Spleen (tissue), 11 donors: Measurements from ENCODE around the gene TSPOAP1. TPM values are rescaled to one million over a fixed set of nuclear protein-coding genes. Genes with fewer than 3 reads are reported as not detected.

ENCODE experiments used
- DNase-seq: peaks from one replicate; pipeline ENCODE4 v3.0.0-alpha.2; 2020
- H3K27ac ChIP-seq, 8 donors: fragments of 200-600 bp; sonication (generic) in 7 of 8; 1 replicate in 4 of 8; 2 replicates in 4 of 8; pipeline versions ENCODE4 v1.5.0 to v1.8.0; 2016 to 2021; ENCODE audit warnings: inconsistent platforms in 4 of 8, mild to moderate bottlenecking in 4 of 8, moderate library complexity in 1 of 8
- H3K27me3 ChIP-seq, 7 donors: fragments of 200-600 bp; sonication (generic) in 6 of 7; replicated peaks in 1 of 7; 1 replicate in 4 of 7; 2 replicates in 3 of 7; pipeline versions ENCODE4 v1.5.0 to v1.8.0; 2016 to 2021; ENCODE audit warnings: inconsistent platforms in 3 of 7, mild to moderate bottlenecking in 1 of 7
- H3K36me3 ChIP-seq, 6 donors: fragments of 200-600 bp; sonication (generic) in 5 of 6; 1 replicate in 4 of 6; 2 replicates in 2 of 6; pipeline versions ENCODE4 v1.5.0 to v1.8.0; 2016 to 2021; ENCODE audit warnings: inconsistent platforms in 2 of 6
- H3K4me1 ChIP-seq, 6 donors: fragments of 200-600 bp; sonication (generic) in 5 of 6; 1 replicate in 3 of 6; 2 replicates in 3 of 6; pipeline versions ENCODE4 v1.5.0 to v1.8.0; 2016 to 2021; ENCODE audit warnings: inconsistent platforms in 3 of 6
- H3K4me3 ChIP-seq, 8 donors: fragments of 200-600 bp; sonication (generic) in 7 of 8; 1 replicate in 4 of 8; 2 replicates in 4 of 8; pipeline versions ENCODE4 v1.5.0 to v1.8.0; 2016 to 2021; ENCODE audit warnings: inconsistent platforms in 4 of 8, mild to moderate bottlenecking in 4 of 8, moderate library complexity in 2 of 8
- H3K9me3 ChIP-seq, 8 donors: fragments of 200-600 bp; sonication (generic) in 7 of 8; 1 replicate in 4 of 8; 2 replicates in 4 of 8; pipeline versions ENCODE4 v1.5.0 to v1.8.0; 2016 to 2021; ENCODE audit warnings: inconsistent platforms in 4 of 8
- CTCF ChIP-seq, 11 experiments: fragments of 200-600 bp in 7 of 11; fragments of 450-650 bp in 4 of 11; sonication (generic) in 4 of 11; IDR thresholded peaks in 8 of 11; conservative IDR thresholded peaks in 3 of 11; 1 replicate in 7 of 11; 2 replicates in 4 of 11; pipeline versions ENCODE4 v1.4.0 to v1.8.0; 2016 to 2021; ENCODE audit warnings: antibody characterized with exemption in 11 of 11, inconsistent platforms in 4 of 11, mild to moderate bottlenecking in 1 of 11
- POLR2A ChIP-seq, 3 donors: fragments of 450-650 bp; IDR thresholded peaks; one replicate each; pipeline ENCODE4 v1.5.1; 2017; ENCODE audit warnings: antibody characterized with exemption in 3 of 3, mild to moderate bottlenecking in 1 of 3
- POLR2AphosphoS5 ChIP-seq, 3 donors: sonication (generic); formaldehyde crosslinking; IDR thresholded peaks; one replicate each; pipeline ENCODE4 v1.5.1; 2017; ENCODE audit warnings: antibody characterized with exemption in 3 of 3
- WGBS, 5 donors: extraction: QIAGEN DNeasy Blood & Tissue Kit in 3 of 5; methylation state at CpG; one replicate each; pipeline versions ENCODE4 v1.1.5 to v1.1.7; 2013 to 2018; 5-methylcytosine and 5-hydroxymethylcytosine counted together
- intact Hi-C: fragments of 100-400 bp; cut with DNase I; formaldehyde crosslinking; loops from one replicate; pipeline ENCODE4 v1.15.0; 2023; ENCODE audit warnings: low total_unique reads
- polyA plus RNA-seq, 3 donors: library from polyadenylated mRNA; stranded (reverse); fragments of 200-250 nt; gene quantifications; one replicate each; pipeline ENCODE4 v1.2.1, GENCODE V29; 2013
- total RNA-seq, 7 donors: library from RNA; depleted of rRNA in 3 of 7; stranded (reverse); fragments of >200 nt in 3 of 7; fragmentation: NEBNext Ultra II Directional in 4 of 7; extraction: Animal tissue kit (Norgen Biotek cat#: 25700) in 4 of 7; gene quantifications; one replicate each; pipeline versions ENCODE4 v1.1.0 to v1.2.1, GENCODE V29; 2016 to 2021
- donor health status: healthy with polysubstance abuse.
- donor health status: DM: no; HTN: no; CAD: no; lungs with moderate emphysema.
- donor health status: DM: no; HTN: no; CAD: no.
- donor health status: Bipolar disorder and iron deficiency.
- donor health status: healthy.
- donor health status: DM: no; HTN: no; CAD: no.
- donor health status: DM: yes; HTN: yes; CAD: no.

TSPOAP1 gene
- total and polyA plus RNA-seq, 10 donors = 11.5 to 31.8 (median 18.6) TPM

- intact Hi-C loops = no loop called here
- H3K27ac ChIP-seq = peak overlapping the region in 3 of 8 donors; percentile 16 to 45 (median 29)
- 64 to 88% (median 81%) methylated on average over 5 of the region's 5 CpGs for WGBS, 5 donors
- H3K4me3 ChIP-seq = no peak overlapping the region
- TF ChIP-seq POLR2AphosphoS5 (IDR thresholded peaks at IDR 0.05) (no peak), POLR2A (IDR thresholded peaks at IDR 0.05) (no peak), CTCF (IDR thresholded peaks at IDR 0.05 in 8 of 11, conservative IDR thresholded peaks at IDR 0.05 in 3 of 11) (no peak)
- H3K4me1 ChIP-seq = peaks cover 0 to 27% (median 2%) of the 10 kb centered on the region in 6 donors
- no peak for DNase-seq
- no peaks in the 10 kb centered on the region for H3K9me3 ChIP-seq
- no peaks in the 10 kb centered on the region for H3K36me3 ChIP-seq
- no peaks in the 10 kb centered on the region for H3K27me3 ChIP-seq
Observed at GRCh38 chr17:58369214-58370031, 40.8 kb upstream of the TSPOAP1 start.

GRCh38 chr17:58368860-58369213 lies 40.2 kb upstream of the TSPOAP1 start:
- Histone ChIP-seq H3K36me3 (no peaks in the 10 kb centered on the region), H3K4me3 (no peak overlapping the region), H3K9me3 (no peaks in the 10 kb centered on the region), H3K27me3 (no peaks in the 10 kb centered on the region), H3K4me1 (peaks cover 0 to 27% (median 2%) of the 10 kb centered on the region in 6 donors), H3K27ac (peak overlapping the region in 1 of 8 donors; percentile 45)
- no peak for DNase-seq
- intact Hi-C loops = no loop called here
- no peak for TF ChIP-seq POLR2A (IDR thresholded peaks at IDR 0.05)
- no peak for TF ChIP-seq POLR2AphosphoS5 (IDR thresholded peaks at IDR 0.05)
- 66 to 79% (median 70%) methylated on average over 3 of the region's 3 CpGs for WGBS, 5 donors

GRCh38 chr17:58367461-58367860 lies 38.9 kb upstream of the TSPOAP1 start:
- Histone ChIP-seq H3K27me3 (no peaks in the 10 kb centered on the region), H3K27ac (no peak overlapping the region), H3K9me3 (no peaks in the 10 kb centered on the region), H3K36me3 (no peaks in the 10 kb centered on the region), H3K4me1 (peaks cover 0 to 27% (median 2%) of the 10 kb centered on the region in 6 donors), H3K4me3 (no peak overlapping the region)
- 91 to 99% (median 93%) methylated on average over 3 of the region's 3 CpGs for WGBS, 5 donors
- intact Hi-C loops = no loop called here
- no peak for TF ChIP-seq POLR2A (IDR thresholded peaks at IDR 0.05)
- TF ChIP-seq POLR2AphosphoS5 (IDR thresholded peaks at IDR 0.05) = no peak
- TF ChIP-seq CTCF (IDR thresholded peaks at IDR 0.05 in 8 of 11, conservative IDR thresholded peaks at IDR 0.05 in 3 of 11) = no peak
- no peak for DNase-seq

GRCh38 chr17:58365980-58366595 lies 37.5 kb upstream of the TSPOAP1 start:
- Histone ChIP-seq H3K27ac (no peak overlapping the region), H3K36me3 (no peaks in the 10 kb centered on the region), H3K4me3 (no peak overlapping the region), H3K27me3 (no peaks in the 10 kb centered on the region), H3K9me3 (no peaks in the 10 kb centered on the region), H3K4me1 (peaks cover 0 to 25% (median 2%) of the 10 kb centered on the region in 6 donors)
- 69 to 80% (median 72%) methylated on average over 5 of the region's 5 CpGs for WGBS, 5 donors
- no peak for DNase-seq
- intact Hi-C loops = no loop called here
- no peak for TF ChIP-seq POLR2AphosphoS5 (IDR thresholded peaks at IDR 0.05)
- TF ChIP-seq CTCF (IDR thresholded peaks at IDR 0.05 in 8 of 11, conservative IDR thresholded peaks at IDR 0.05 in 3 of 11) = no peak
- TF ChIP-seq POLR2A (IDR thresholded peaks at IDR 0.05) = no peak
